ENCODE measurements around the gene CYBC1.

The CYBC1 gene

DNA sequence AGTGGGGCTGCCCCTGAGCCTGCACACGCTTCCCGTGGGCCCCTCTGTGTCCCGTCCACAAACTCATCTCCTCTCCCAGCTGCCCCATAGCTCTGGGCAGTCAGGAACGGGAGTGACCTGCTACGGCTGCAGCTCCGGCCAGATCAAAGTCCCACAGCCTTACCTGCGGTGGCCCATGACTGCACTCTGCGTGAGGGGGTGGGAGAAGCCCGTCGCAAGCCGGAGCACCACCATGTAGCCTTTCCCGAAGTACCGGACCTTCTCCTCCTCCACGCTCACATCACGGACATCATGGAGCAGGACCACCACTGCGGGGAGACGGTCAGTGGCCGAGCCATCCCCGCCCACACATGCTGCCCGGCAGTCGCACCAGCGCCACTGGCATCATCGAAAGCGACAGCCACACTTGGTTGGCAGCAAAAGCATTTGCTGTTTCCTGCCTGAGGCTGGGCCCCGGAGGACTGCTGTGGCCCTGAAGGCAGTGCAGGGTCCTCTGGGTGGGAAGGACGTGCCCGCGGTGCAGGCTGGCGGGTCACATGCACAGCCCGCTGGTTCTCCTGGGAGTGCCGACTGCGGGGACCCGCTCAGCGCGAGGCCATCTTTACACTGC, 6.2 kb downstream of the CYBC1 start:
- H3K4me3 ChIP-seq (replicated peaks; ENCODE audit: low read depth, low read length), result no peak overlapping the region
- TF ChIP-seq, protein P1, sequence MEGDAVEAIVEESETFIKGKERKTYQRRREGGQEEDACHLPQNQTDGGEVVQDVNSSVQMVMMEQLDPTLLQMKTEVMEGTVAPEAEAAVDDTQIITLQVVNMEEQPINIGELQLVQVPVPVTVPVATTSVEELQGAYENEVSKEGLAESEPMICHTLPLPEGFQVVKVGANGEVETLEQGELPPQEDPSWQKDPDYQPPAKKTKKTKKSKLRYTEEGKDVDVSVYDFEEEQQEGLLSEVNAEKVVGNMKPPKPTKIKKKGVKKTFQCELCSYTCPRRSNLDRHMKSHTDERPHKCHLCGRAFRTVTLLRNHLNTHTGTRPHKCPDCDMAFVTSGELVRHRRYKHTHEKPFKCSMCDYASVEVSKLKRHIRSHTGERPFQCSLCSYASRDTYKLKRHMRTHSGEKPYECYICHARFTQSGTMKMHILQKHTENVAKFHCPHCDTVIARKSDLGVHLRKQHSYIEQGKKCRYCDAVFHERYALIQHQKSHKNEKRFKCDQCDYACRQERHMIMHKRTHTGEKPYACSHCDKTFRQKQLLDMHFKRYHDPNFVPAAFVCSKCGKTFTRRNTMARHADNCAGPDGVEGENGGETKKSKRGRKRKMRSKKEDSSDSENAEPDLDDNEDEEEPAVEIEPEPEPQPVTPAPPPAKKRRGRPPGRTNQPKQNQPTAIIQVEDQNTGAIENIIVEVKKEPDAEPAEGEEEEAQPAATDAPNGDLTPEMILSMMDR (IDR thresholded peaks at IDR 0.05; ENCODE audit: low read depth, low read length, missing control alignments), result no peak
- DNase-seq (ENCODE audit: extremely low read depth, low read depth), result no peak

DNA sequence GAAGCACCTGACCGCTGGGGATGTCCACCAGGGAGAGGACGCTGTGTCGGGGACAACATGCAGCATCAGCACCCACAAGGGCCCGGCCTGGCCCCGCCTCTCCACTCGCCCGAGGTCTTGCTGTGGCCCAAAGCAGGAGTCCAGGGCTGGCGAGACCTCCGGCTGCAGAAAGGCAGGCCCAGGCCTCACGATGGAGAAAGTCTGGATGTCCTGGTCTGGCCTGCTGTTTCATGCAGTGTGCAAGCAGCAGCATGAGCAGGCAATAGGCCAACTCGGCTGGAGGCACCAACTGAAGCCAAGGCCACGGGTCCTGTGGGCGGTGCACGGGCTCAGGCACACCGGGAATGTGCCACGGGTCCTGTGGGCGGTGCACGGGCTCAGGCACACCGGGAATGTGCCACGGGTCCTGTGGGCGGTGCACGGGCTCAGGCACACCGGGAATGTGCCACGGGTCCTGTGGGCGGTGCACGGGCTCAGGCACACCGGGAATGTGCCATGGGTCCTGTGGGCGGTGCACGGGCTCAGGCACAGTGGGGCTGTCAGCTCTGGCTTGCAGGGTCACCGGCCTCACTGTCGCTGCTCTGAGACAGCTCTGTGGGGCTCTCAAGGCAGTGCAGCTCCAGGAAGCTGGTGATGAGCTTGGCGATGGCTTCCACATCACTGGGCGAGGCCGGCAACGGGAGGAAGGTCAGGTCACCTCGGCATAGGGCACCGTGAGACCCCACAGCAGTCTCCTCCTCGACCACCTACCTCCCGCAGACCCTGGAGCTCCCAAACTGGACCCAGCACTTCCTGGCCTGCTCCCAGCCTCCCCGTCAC, 6.9 kb downstream of the CYBC1 start:
- no peak overlapping the region for H3K4me3 ChIP-seq (replicated peaks; ENCODE audit: low read depth, low read length)
- TF ChIP-seq, protein P1 (IDR thresholded peaks at IDR 0.05; ENCODE audit: low read depth, low read length, missing control alignments), result no peak
- DNase-seq (ENCODE audit: extremely low read depth, low read depth), result no peak

DNA sequence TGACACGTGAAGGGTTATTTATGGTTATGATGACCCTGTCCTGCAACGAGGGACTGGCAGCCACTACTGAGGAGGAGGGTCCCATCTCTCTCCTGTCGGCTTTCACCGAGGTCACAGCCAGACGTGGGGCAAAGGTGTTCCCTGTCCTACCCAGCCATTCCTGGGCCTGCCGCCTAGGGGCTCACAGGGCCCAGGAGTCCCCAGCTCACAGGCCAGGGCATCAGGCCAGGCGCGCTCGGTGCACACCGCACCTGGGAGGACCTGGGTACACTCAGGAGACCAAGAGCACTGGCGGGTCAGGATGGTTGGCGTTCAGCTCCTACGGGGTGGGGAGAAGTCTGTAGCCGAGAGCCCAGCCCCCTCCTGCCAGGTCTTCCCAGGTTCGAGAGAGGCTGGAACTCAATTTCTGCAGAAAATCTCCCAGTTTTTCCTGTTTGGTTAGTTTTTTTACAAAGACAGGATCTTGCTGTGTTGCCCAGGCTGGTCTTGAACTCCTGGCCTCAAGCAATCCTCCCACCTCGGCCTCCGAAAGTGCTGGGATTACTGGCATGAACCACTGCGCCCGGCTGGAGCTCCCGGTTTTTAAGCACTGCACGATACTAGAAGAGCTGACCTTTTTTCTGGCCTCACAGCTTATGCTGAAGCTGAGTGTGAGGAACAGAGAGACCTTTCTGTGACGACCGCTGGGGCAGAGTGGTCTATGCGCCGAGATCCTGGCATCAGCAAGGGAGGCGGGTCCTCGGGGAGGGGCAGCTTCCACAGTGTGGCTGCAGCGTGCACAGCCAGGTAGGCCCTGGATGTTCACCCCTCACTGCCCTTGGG, 7.7 kb downstream of the CYBC1 start:
- TF ChIP-seq, protein P1 (IDR thresholded peaks at IDR 0.05; ENCODE audit: low read depth, low read length, missing control alignments), result no peak
- no peak overlapping the region for H3K4me3 ChIP-seq (replicated peaks; ENCODE audit: low read depth, low read length)
- DNase-seq (ENCODE audit: extremely low read depth, low read depth), result no peak

DNA sequence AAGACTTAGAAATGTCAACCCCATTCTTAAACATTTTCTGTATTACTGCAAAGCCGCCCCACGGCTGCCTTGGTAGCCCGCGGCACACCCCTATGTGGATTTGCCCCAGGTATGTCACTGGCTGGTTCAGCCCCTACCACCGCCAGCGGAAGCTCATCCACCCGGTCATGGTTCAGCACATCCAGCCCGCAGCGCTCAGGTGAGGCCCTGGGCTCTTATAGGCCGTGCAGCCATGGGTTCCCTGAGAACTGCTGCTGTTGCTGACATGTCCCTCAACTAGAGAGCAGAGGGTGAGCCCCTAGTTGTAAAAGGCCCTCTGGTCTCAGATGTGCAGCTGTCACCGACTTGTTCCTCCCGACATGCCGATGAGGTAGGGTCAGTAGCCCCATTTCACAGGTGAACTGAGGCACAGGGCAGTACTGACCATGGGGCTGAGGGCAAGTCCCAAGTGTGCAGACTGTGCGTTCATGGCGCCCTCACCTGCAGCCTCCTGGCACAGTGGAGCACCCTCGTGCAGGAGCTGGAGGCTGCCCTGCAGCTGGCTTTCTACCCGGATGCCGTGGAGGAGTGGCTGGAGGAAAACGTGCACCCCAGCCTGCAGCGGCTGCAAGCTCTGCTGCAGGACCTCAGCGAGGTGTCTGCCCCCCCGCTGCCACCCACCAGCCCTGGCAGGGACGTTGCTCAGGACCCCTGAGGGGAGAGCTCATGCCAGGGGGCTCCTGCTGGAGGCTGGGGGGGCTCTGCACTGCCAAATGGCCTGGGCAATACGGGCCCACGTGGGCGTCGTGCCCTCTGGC, 8.7 kb downstream of the CYBC1 start:
- H3K4me3 ChIP-seq (replicated peaks; ENCODE audit: low read depth, low read length), result no peak overlapping the region
- no peak for DNase-seq (ENCODE audit: extremely low read depth, low read depth)
- TF ChIP-seq, protein P1 (IDR thresholded peaks at IDR 0.05; ENCODE audit: low read depth, low read length, missing control alignments), result no peak

DNA sequence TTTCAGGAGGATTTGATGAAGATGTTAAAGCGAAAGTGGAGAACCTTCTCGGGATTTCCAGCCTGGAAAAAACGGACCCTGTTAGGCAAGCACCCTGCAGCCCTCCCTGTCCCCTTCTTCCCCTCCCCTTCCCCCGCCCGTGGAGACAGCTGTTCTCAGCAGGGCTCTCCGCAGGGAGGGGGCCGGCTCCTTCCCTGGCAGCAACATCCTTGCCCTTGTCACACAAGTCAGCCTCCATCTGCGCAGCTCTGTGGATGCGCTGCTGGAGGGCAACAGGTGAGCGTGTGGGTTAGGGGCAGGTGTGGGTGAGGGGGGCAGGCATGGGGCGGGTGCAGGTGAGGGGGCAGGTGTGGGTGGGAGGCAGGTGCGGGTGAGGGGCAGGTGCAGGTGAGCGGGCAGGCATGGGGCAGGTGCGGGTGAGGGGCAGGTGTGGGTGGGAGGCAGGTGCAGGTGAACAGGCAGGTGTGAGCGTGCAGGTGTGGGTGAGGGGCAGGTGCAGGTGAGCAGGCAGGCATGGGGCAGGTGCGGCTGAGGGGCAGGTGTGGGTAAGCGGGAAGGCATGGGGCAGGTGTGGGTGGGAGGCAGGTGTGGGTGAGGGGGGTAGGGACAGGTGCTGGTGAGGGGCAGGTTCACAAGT, 9.4 kb downstream of the CYBC1 start:
- H3K4me3 ChIP-seq (replicated peaks; ENCODE audit: low read depth, low read length), result no peak overlapping the region
- TF ChIP-seq, protein P1 (IDR thresholded peaks at IDR 0.05; ENCODE audit: low read depth, low read length, missing control alignments), result no peak
- DNase-seq (ENCODE audit: extremely low read depth, low read depth), result no peak

Data from HFF-Myc (cell line).